Gastrocnemius medialis (tissue), 4 donors: ENCODE results near the gene DNTTIP2. TPM values are rescaled to one million over a fixed set of nuclear protein-coding genes. Genes with fewer than 3 reads are reported as not detected.

Experiments used
- ATAC-seq, 2 donors: fragments of 150-250 bp; one replicate each; pipeline ENCODE4 v1.9.1; 2016
- DNase-seq, 2 donors: peaks; one replicate each; pipeline ENCODE4 v3.0.0-alpha.2; 2019
- H3K27ac ChIP-seq, 4 donors: fragments of 200-600 bp; sonication (generic); 1 replicate in 1 of 4; 2 replicates in 3 of 4; pipeline ENCODE4 v1.5.1; 2016 to 2018; ENCODE audit warnings: mild to moderate bottlenecking in 2 of 4, moderate library complexity in 1 of 4
- H3K27me3 ChIP-seq, 3 donors: fragments of 200-600 bp; sonication (generic) in 2 of 3; 1 replicate in 1 of 3; 2 replicates in 2 of 3; pipeline versions ENCODE4 v1.5.1 to v1.6.0; 2016 to 2019; ENCODE audit warnings: mild to moderate bottlenecking in 1 of 3, moderate library complexity in 1 of 3
- H3K36me3 ChIP-seq, 2 donors: fragments of 200-600 bp; sonication (generic) in 1 of 2; one replicate each; pipeline ENCODE4 v1.5.1; 2017 to 2018
- H3K4me1 ChIP-seq, 2 donors: fragments of 200-600 bp; sonication (generic) in 1 of 2; one replicate each; pipeline ENCODE4 v1.5.1; 2016 to 2017; ENCODE audit warnings: mild to moderate bottlenecking in 2 of 2
- H3K4me3 ChIP-seq, 4 donors: fragments of 200-600 bp; sonication (generic) in 3 of 4; 1 replicate in 1 of 4; 2 replicates in 3 of 4; pipeline ENCODE4 v1.5.1; 2016 to 2019; ENCODE audit warnings: mild to moderate bottlenecking in 2 of 4
- H3K9me3 ChIP-seq, 3 donors: fragments of 200-600 bp; sonication (generic) in 2 of 3; 1 replicate in 1 of 3; 2 replicates in 2 of 3; pipeline ENCODE4 v1.5.1; 2016 to 2019
- POLR2A ChIP-seq, 2 donors: fragments of 450-650 bp; IDR thresholded peaks; one replicate each; pipeline ENCODE4 v1.6.1; 2017; ENCODE audit warnings: antibody characterized with exemption in 2 of 2, mild to moderate bottlenecking in 2 of 2, moderate library complexity in 2 of 2
- in situ Hi-C, 4 donors: fragments of 200-750 bp; cut with MboI; loops; one replicate each; pipeline versions ENCODE4 v1.15.0 to v1.8.0; 2017; ENCODE audit warnings: low sequenced_read_pairs in 4 of 4
- intact Hi-C: fragments of 100-400 bp; cut with DNase I; formaldehyde crosslinking; loops from one replicate; pipeline ENCODE4 v1.15.1; 2023; ENCODE audit warnings: low total_unique reads
- total RNA-seq, 4 donors: library from RNA; depleted of rRNA; stranded (reverse); fragments of >200 nt; gene quantifications; one replicate each; pipeline versions ENCODE4 v1.1.0 to v1.2.3, GENCODE V29; 2016
- TF ChIP-seq, protein P1 (sequence below), 5 experiments: fragments of 450-650 bp in 3 of 5; fragments of 200-600 bp in 2 of 5; sonication (generic) in 2 of 5; IDR thresholded peaks in 4 of 5; conservative IDR thresholded peaks in 1 of 5; 1 replicate in 4 of 5; 2 replicates in 1 of 5; pipeline ENCODE4 v1.5.1; 2016 to 2019; ENCODE audit warnings: antibody characterized with exemption in 5 of 5, mild to moderate bottlenecking in 3 of 5, moderate library complexity in 3 of 5

The DNTTIP2 gene
- total RNA-seq, 4 donors from 2014 or later: 50.4 to 75.3 (median 59.1) TPM

DNA sequence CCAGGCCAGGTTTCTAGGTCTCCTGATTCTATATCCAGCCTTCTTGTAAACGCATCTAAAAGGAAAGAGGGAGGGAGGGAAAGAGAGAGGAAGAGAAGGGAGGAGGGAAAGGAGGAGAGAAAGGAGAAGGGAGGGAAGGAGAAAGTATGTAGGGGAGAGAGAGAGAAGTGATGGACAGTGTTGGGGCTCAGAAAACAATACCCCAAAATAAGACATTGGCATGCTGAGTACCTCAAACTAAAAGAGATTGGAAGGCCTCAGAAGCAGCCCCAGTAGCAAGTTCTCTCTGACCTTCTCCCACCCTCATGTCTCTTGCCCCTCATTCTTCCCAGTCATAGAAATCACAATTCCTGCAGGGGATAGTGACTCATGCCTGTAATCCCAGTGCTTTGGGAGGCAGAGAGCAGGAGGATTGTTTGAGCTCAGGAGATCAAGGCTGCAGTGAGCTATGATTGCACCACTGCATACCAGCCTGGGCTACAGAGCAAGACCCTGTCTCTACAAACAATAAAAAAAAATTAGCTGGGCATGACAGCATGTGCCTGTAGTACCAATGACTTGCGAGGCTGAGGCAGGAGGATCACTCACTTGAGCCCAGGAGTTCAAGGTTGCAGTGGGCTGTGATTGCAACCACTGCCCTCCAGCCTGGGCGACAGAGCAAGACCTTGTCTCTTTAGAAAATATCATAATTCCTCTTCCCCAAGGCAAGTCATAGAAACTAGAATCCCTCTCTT is 51.2 kb downstream of the DNTTIP2 start:
- H3K4me1 ChIP-seq: no peaks in the 10 kb centered on the region
- no peak for ATAC-seq
- no peaks in the 10 kb centered on the region for H3K9me3 ChIP-seq
- H3K4me3 ChIP-seq: no peak overlapping the region
- intact Hi-C loops: no loop called here
- no peak for DNase-seq
- in situ Hi-C loops: loop anchor here in 2 of 4 donors (25.0 kb wide), 2 partner anchors 390 to 515 kb away; partner anchors contain the start of gene FNBP1L (in 2 of the 2)
- H3K27me3 ChIP-seq: no peaks in the 10 kb centered on the region
- no peak overlapping the region for H3K27ac ChIP-seq
- no peaks in the 10 kb centered on the region for H3K36me3 ChIP-seq
- TF ChIP-seq, protein P1, sequence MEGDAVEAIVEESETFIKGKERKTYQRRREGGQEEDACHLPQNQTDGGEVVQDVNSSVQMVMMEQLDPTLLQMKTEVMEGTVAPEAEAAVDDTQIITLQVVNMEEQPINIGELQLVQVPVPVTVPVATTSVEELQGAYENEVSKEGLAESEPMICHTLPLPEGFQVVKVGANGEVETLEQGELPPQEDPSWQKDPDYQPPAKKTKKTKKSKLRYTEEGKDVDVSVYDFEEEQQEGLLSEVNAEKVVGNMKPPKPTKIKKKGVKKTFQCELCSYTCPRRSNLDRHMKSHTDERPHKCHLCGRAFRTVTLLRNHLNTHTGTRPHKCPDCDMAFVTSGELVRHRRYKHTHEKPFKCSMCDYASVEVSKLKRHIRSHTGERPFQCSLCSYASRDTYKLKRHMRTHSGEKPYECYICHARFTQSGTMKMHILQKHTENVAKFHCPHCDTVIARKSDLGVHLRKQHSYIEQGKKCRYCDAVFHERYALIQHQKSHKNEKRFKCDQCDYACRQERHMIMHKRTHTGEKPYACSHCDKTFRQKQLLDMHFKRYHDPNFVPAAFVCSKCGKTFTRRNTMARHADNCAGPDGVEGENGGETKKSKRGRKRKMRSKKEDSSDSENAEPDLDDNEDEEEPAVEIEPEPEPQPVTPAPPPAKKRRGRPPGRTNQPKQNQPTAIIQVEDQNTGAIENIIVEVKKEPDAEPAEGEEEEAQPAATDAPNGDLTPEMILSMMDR (IDR thresholded peaks at IDR 0.05 in 4 of 5, conservative IDR thresholded peaks at IDR 0.05 in 1 of 5): no peak
- no peak for TF ChIP-seq POLR2A (IDR thresholded peaks at IDR 0.05)

DNA sequence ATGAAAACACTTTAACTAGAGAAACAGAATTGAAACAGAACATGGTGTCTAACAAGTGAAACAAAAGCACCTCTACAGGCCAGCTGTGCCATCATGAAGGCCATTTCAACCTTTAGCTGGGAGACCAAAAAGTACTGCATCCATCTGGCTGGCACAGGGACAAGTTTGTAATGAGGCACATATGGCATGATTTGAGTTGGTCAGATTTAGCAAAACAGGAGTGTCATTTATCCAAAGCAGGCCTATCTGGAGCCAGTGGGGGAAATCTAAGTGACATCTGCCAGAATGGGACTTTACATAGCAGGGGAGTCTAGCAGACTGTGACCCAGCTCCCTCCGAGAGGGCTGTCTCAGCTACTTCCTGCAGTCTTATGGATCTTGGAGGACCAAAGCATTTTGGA is 51.9 kb downstream of the DNTTIP2 start:
- Histone ChIP-seq H3K27me3 (no peaks in the 10 kb centered on the region), H3K36me3 (no peaks in the 10 kb centered on the region), H3K9me3 (no peaks in the 10 kb centered on the region), H3K4me3 (no peak overlapping the region), H3K27ac (no peak overlapping the region), H3K4me1 (no peaks in the 10 kb centered on the region)
- ATAC-seq (no peak), DNase-seq (no peak)
- in situ Hi-C loops: loop anchor here in 2 of 4 donors (25.0 kb wide), 2 partner anchors 390 to 515 kb away; partner anchors contain the start of gene FNBP1L (in 2 of the 2)
- no peak for TF ChIP-seq POLR2A (IDR thresholded peaks at IDR 0.05)
- intact Hi-C loops: no loop called here

DNA sequence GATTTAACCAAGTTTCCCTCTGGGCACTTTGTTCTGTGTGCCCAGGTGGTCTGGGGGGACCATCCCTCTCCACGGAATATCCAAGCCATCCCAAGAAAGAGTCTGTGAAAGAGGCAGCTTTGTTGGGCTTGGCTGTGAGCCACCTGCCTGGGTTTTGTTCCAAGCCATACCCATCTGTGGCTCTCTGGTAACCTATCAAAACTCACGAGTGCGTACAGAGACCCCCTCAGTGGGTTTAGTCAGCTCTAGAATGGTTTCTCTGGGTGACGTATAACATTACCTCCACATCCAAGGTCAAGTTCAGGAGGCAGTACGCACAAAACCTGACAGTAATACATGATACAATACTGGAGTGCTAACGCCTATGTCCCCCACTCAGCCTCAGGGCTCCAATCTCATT is 54.2 kb downstream of the DNTTIP2 start:
- Histone ChIP-seq H3K9me3 (no peaks in the 10 kb centered on the region), H3K27me3 (no peaks in the 10 kb centered on the region), H3K36me3 (no peaks in the 10 kb centered on the region), H3K27ac (no peak overlapping the region), H3K4me1 (no peaks in the 10 kb centered on the region), H3K4me3 (no peak overlapping the region)
- in situ Hi-C loops: loop anchor here in 2 of 4 donors (25.0 kb wide), 2 partner anchors 388 to 513 kb away; partner anchors contain the start of gene FNBP1L (in 2 of the 2)
- TF ChIP-seq, protein P1 (IDR thresholded peaks at IDR 0.05 in 4 of 5, conservative IDR thresholded peaks at IDR 0.05 in 1 of 5): no peak
- no peak for TF ChIP-seq POLR2A (IDR thresholded peaks at IDR 0.05)
- DNase-seq (no peak), ATAC-seq (no peak)
- intact Hi-C loops: no loop called here

DNA sequence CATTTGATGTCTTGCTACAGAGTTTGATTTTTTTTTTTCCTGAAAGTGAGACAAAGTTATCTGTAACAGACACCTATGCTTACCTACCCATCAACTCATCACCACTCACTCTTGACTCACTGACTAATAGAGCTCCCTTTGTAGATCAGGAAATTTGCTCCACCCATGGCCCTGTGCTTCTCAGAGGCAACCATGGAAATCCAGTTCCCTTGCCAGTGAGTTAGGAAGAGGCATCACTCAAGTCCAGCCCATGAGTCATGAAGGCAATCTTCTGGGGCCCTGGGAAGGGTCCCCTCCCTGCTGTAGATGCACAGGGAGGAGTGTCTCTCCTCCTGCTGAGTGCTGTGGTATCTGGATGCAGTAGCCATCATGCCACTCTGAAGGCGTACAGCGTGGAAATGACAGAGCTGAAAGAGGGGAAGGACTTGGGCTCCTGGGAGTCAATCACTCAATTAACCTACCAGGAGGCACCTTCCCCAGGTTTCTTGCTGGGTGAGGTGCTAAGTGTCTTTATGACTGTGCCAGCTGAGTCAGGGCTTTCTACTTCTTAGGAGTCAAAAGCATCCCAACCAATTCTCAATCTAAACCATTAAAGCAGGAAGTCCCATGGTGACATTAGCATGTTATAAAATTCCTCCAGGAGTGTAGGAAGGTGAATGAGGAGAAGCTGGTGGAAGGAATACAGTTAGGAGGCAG is 56.1 kb downstream of the DNTTIP2 start:
- Histone ChIP-seq H3K36me3 (no peaks in the 10 kb centered on the region), H3K27me3 (no peaks in the 10 kb centered on the region), H3K4me3 (no peak overlapping the region), H3K4me1 (no peaks in the 10 kb centered on the region), H3K9me3 (no peaks in the 10 kb centered on the region), H3K27ac (no peak overlapping the region)
- TF ChIP-seq POLR2A (IDR thresholded peaks at IDR 0.05): no peak
- TF ChIP-seq, protein P1 (IDR thresholded peaks at IDR 0.05 in 4 of 5, conservative IDR thresholded peaks at IDR 0.05 in 1 of 5): no peak
- in situ Hi-C loops (no loop called here), intact Hi-C loops (no loop called here)
- DNase-seq (no peak), ATAC-seq (no peak)

DNA sequence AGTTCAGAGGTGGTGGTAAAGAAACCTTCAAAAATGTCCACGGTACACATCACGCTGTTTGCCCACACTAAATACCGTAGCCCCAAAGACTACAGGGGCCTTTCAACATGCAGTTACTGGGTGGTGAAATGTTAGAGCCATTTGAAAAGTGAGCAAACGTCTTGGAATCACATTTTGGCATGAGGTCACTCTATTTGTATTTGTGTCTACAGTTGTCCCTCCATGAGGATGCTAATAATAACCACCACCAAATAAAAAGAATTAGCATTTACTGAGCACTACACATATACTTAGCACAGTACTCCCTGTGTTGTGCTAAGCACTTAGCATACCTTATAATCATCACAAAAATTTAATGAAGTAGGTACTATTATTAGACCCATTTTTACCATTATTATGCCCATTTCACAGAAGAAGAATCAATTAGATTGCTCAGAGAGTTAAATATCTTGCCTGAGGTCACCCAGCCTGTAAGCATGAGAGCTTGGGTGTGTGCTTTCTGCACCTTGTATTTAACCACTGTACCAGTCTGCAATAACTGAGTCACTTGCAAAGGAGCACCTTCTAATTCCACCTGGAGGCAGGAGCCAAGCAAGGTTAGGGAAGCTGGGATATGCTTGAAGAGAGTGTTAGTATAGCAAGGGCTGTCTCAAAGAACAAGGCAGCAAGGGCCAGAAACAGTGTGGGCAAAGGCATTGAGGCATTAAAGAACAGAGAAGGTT is 57.4 kb downstream of the DNTTIP2 start:
- no peaks in the 10 kb centered on the region for H3K4me1 ChIP-seq

More for the DNA sequence above, 57.4 kb downstream of the DNTTIP2 start:
- no peak overlapping the region for H3K4me3 ChIP-seq
- in situ Hi-C loops: no loop called here
- no peak for TF ChIP-seq POLR2A (IDR thresholded peaks at IDR 0.05)
- TF ChIP-seq, protein P1 (IDR thresholded peaks at IDR 0.05 in 4 of 5, conservative IDR thresholded peaks at IDR 0.05 in 1 of 5): no peak
- no peaks in the 10 kb centered on the region for H3K27me3 ChIP-seq
- no peaks in the 10 kb centered on the region for H3K9me3 ChIP-seq
- DNase-seq (no peak), ATAC-seq (no peak)
- no peaks in the 10 kb centered on the region for H3K36me3 ChIP-seq
- intact Hi-C loops: no loop called here
- H3K27ac ChIP-seq: no peak overlapping the region
